Caco-2 (cell line): ENCODE data around the gene IGSF9B. TPM values are rescaled to one million over a fixed set of nuclear protein-coding genes. Genes with fewer than 3 reads are reported as not detected.

Experiments
- BruUV-seq: library from RNA; stranded (reverse); fragments of 400-500 nt; replicated peaks from 2 replicates; lab custom pipeline; 2021; lab: Mats Ljungman, UMichigan
- CTCF ChIA-PET: fragments of 300-600 bp; sonication (Branson Sonifier 250); formaldehyde crosslinking; loops from one replicate; lab custom pipeline; 2022; ENCODE audit warnings: antibody characterized with exemption; lab: Charles Lee
- POLR2A ChIA-PET: fragments of 300-600 bp; sonication (Branson Sonifier 250); formaldehyde crosslinking; loops from one replicate; lab custom pipeline; 2022; ENCODE audit warnings: antibody characterized with exemption; lab: Charles Lee
- DNase-seq, 2 experiments: peaks; one replicate each; pipeline versions ENCODE4 v3.0.0 to v3.0.0-alpha.2; 2020 to 2022
- H3K27me3 ChIP-seq: replicated peaks from 2 replicates; pipeline ENCODE4 v1.6.0; 2011; ENCODE audit warnings: low read length; ENCODE audit not compliant: control insufficient read depth, insufficient read depth
- H3K36me3 ChIP-seq: 2 replicates; pipeline ENCODE4 v1.5.1; 2011; ENCODE audit warnings: low read length; ENCODE audit not compliant: control insufficient read depth, insufficient read depth
- H3K4me1 ChIP-seq: fragments of 250-450 bp; sonication (Bioruptor Pico); 2 replicates; pipeline ENCODE4 v1.5.1; 2020; ENCODE audit warnings: mild to moderate bottlenecking
- H3K4me3 ChIP-seq: 2 replicates; pipeline ENCODE4 v1.5.1; 2011; ENCODE audit warnings: low read depth, mild to moderate bottlenecking, control low read depth, low read length
- H3K9me3 ChIP-seq: fragments of 250-450 bp; sonication (Bioruptor Pico); 2 replicates; pipeline ENCODE4 v1.5.1; 2020; ENCODE audit warnings: mild to moderate bottlenecking, moderate library complexity
- H3K27ac Mint-ChIP-seq: one replicate; pipeline ENCODE4 v1.8.0; 2022; ENCODE audit warnings: mixed read lengths; ENCODE audit not compliant: unreplicated experiment
- H3K27me3 Mint-ChIP-seq: one replicate; pipeline ENCODE4 v1.8.0; 2022; ENCODE audit warnings: mixed read lengths; ENCODE audit not compliant: insufficient read depth, unreplicated experiment
- H3K36me3 Mint-ChIP-seq: one replicate; pipeline ENCODE4 v1.8.0; 2022; ENCODE audit warnings: mild to moderate bottlenecking, mixed read lengths; ENCODE audit not compliant: insufficient read depth, unreplicated experiment
- H3K4me1 Mint-ChIP-seq: one replicate; pipeline ENCODE4 v1.8.0; 2022; ENCODE audit warnings: low read depth, mixed read lengths; ENCODE audit not compliant: unreplicated experiment
- H3K4me3 Mint-ChIP-seq: one replicate; pipeline ENCODE4 v1.8.0; 2022; ENCODE audit warnings: mild to moderate bottlenecking, moderate library complexity, mixed read lengths; ENCODE audit not compliant: unreplicated experiment
- H3K9me3 Mint-ChIP-seq: one replicate; pipeline ENCODE4 v1.8.0; 2022; ENCODE audit warnings: mixed read lengths; ENCODE audit not compliant: unreplicated experiment
- CTCF ChIP-seq, 2 experiments: fragments of 200-600 bp in 1 of 2; IDR thresholded peaks; 1 replicate in 1 of 2; 2 replicates in 1 of 2; pipeline versions ENCODE4 v1.5.1 to v1.8.0; 2011 to 2022; ENCODE audit warnings: antibody characterized with exemption in 1 of 2, control low read depth in 1 of 2, inconsistent platforms in 1 of 2, low read depth in 1 of 2, low read length in 1 of 2, mild to moderate bottlenecking in 1 of 2, moderate library complexity in 1 of 2; ENCODE audit not compliant: insufficient read depth in 1 of 2, severe bottlenecking in 1 of 2, unreplicated experiment in 1 of 2
- intact Hi-C: fragments of 100-400 bp; cut with micrococcal nuclease; formaldehyde crosslinking; loops from one replicate; pipeline ENCODE4 v1.10.0; 2022; ENCODE audit not compliant: unreplicated experiment
- total RNA-seq: library from RNA; stranded (reverse); gene quantifications from 2 replicates; pipeline ENCODE4 v1.2.3, GENCODE V29; 2022

IGSF9B gene
- total RNA-seq, 1 experiment from 2014 or later, result 4.2 TPM

GRCh38 chr11:133926466-133927246, 30.1 kb downstream of the IGSF9B start:
- Mint-ChIP-seq H3K4me1 (no peaks in the 10 kb centered on the region), H3K9me3 (no peaks in the 10 kb centered on the region), H3K27me3 (no peaks in the 10 kb centered on the region), H3K36me3 (no peaks in the 10 kb centered on the region), H3K4me3 (no peak overlapping the region), H3K27ac (no peak overlapping the region)
- no peak for TF ChIP-seq CTCF (IDR thresholded peaks at IDR 0.05; ENCODE audit: insufficient read depth in 1 of 2, low read depth in 1 of 2, low read length in 1 of 2, severe bottlenecking in 1 of 2, unreplicated experiment in 1 of 2)
- Histone ChIP-seq H3K4me1 (no peaks in the 10 kb centered on the region), H3K36me3 (no peaks in the 10 kb centered on the region), H3K27me3 (no peaks in the 10 kb centered on the region), H3K9me3 (no peaks in the 10 kb centered on the region), H3K4me3 (no peak overlapping the region)
- POLR2A ChIA-PET, result no interaction called here
- DNase-seq, result no peak
- CTCF ChIA-PET, result interaction anchor here (1.5 to 2.0 kb wide), 5 partner anchors 10 to 172 kb away, joined by 3 to 51 read pairs (median 5); no protein-coding TSS in a partner anchor
- intact Hi-C loops, result loop anchor here (1.0 to 2.0 kb wide), 4 partner anchors 110 to 213 kb away; no protein-coding TSS in a partner anchor
- no TSS peak for BruUV-seq

DNA sequence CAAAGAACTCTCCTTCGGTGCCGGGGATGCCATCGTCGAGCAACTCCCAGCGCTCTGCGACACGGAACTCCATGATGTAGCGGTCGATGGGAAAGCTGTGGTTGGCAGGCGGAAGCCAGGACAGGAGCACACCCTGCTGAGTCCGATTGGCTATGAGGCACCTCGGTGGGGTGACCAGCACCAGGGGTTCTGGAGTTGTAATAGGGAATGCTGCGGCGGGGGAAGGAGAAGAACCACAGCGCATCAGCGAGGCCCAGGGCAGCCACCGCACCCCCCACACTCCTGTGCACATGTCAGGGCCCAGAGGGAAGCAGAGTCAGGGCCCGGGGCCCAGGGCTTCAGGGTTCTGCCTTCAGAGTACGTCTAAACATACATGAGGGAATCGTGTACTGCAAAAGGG, 31.0 kb downstream of the IGSF9B start:
- no peaks in the 10 kb centered on the region for H3K36me3 Mint-ChIP-seq
- H3K27me3 ChIP-seq, result no peaks in the 10 kb centered on the region
- intact Hi-C loops, result loop anchor here (2.0 kb wide), 1 partner anchor 111 kb away; no protein-coding TSS in a partner anchor

DNA sequence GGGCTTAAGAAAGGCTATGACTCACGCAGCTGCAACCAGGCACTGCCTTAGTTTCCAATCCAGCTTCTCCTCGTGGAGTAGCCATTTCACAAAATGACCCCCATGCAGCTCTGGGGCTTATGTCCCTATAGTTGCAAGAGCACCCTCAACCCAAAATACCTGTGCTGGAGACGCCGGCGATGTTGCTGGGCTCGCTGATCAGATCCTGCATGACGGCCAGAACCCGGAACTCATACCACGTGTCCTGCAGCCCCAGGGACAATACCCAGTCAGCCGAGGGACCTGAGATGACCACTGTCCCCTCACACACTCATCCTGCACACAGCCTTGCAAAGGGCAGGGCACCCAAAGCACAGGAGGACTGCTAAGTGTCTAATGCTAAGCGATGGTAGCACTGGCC, 32.1 kb downstream of the IGSF9B start:
- H3K4me1 Mint-ChIP-seq, result no peaks in the 10 kb centered on the region
- H3K36me3 Mint-ChIP-seq, result no peaks in the 10 kb centered on the region
- TF ChIP-seq CTCF (IDR thresholded peaks at IDR 0.05; ENCODE audit: insufficient read depth in 1 of 2, low read depth in 1 of 2, low read length in 1 of 2, severe bottlenecking in 1 of 2, unreplicated experiment in 1 of 2), result no peak
- no peaks in the 10 kb centered on the region for H3K4me1 ChIP-seq
- no peaks in the 10 kb centered on the region for H3K9me3 Mint-ChIP-seq
- no peaks in the 10 kb centered on the region for H3K27me3 Mint-ChIP-seq
- H3K9me3 ChIP-seq, result no peaks in the 10 kb centered on the region
- H3K27me3 ChIP-seq, result no peaks in the 10 kb centered on the region
- no peak overlapping the region for H3K27ac Mint-ChIP-seq
- POLR2A ChIA-PET, result no interaction called here
- no peaks in the 10 kb centered on the region for H3K36me3 ChIP-seq
- CTCF ChIA-PET, result interaction anchor here (1.0 kb wide), 1 partner anchor 91 kb away, joined by 3 read pairs; no protein-coding TSS in a partner anchor
- H3K4me3 Mint-ChIP-seq, result no peak overlapping the region
- no peak overlapping the region for H3K4me3 ChIP-seq
- BruUV-seq, result no TSS peak
- intact Hi-C loops, result no loop called here
- DNase-seq, result no peak

More for the DNA sequence above, 31.0 kb downstream of the IGSF9B start:
- ChIA-PET CTCF (no interaction called here), POLR2A (no interaction called here)
- Histone ChIP-seq H3K4me3 (no peak overlapping the region), H3K4me1 (no peaks in the 10 kb centered on the region), H3K36me3 (no peaks in the 10 kb centered on the region), H3K9me3 (no peaks in the 10 kb centered on the region)
- Mint-ChIP-seq H3K4me3 (no peak overlapping the region), H3K9me3 (no peaks in the 10 kb centered on the region), H3K27me3 (no peaks in the 10 kb centered on the region), H3K4me1 (no peaks in the 10 kb centered on the region), H3K27ac (no peak overlapping the region)
- no peak for DNase-seq
- TF ChIP-seq CTCF (IDR thresholded peaks at IDR 0.05; ENCODE audit: insufficient read depth in 1 of 2, low read depth in 1 of 2, low read length in 1 of 2, severe bottlenecking in 1 of 2, unreplicated experiment in 1 of 2), result no peak
- no TSS peak for BruUV-seq
